SU-DHL-6 (cell line): Measurements from ENCODE around the gene ZRANB2.

ENCODE experiments used
- H2AFZ ChIP-seq: fragments of 200-600 bp; sonication (generic); 2 replicates; pipeline ENCODE4 v1.6.1; 2014; ENCODE audit warnings: low read depth, mild to moderate bottlenecking, moderate library complexity, mixed read lengths, antibody characterized with exemption, low read length; ENCODE audit not compliant: severe bottlenecking
- H3F3A ChIP-seq: fragments of 200-600 bp; shearing (Covaris generic); 2 replicates; pipeline ENCODE4 v1.6.0; 2016; ENCODE audit warnings: antibody characterized with exemption, mild to moderate bottlenecking; ENCODE audit not compliant: insufficient read depth
- H3K27ac ChIP-seq: fragments of 200-600 bp; sonication (generic); 2 replicates; pipeline ENCODE4 v1.5.1; 2016; ENCODE audit warnings: low read depth, mild to moderate bottlenecking, low read length, moderate library complexity, mixed read lengths
- H3K27me3 ChIP-seq: fragments of 200-600 bp; sonication (generic), shearing (Covaris generic); 2 replicates; pipeline ENCODE4 v1.6.0; 2014; ENCODE audit warnings: mild to moderate bottlenecking, low read length
- H3K36me3 ChIP-seq: fragments of 200-600 bp; sonication (generic); 2 replicates; pipeline ENCODE4 v1.6.1; 2014; ENCODE audit warnings: mild to moderate bottlenecking, low read length, mixed read lengths
- H3K4me2 ChIP-seq: fragments of 300-600, 200-600 bp; shearing (Covaris generic), sonication (generic); 2 replicates; pipeline ENCODE4 v1.6.0; 2014; ENCODE audit warnings: low read length, low read depth, mild to moderate bottlenecking; ENCODE audit not compliant: poor library complexity, severe bottlenecking
- H3K4me3 ChIP-seq: fragments of 200-600 bp; sonication (generic); 2 replicates; pipeline ENCODE4 v1.5.1; 2014; ENCODE audit warnings: antibody characterized with exemption, low read length, mild to moderate bottlenecking, mixed read lengths; ENCODE audit not compliant: insufficient read depth, poor library complexity, severe bottlenecking
- H3K79me2 ChIP-seq: fragments of 200-600 bp; sonication (generic); 2 replicates; pipeline ENCODE4 v1.6.1; 2014; ENCODE audit warnings: mild to moderate bottlenecking, low read length, moderate library complexity; ENCODE audit not compliant: insufficient read depth
- H3K9ac ChIP-seq: fragments of 200-600 bp; sonication (generic); 2 replicates; pipeline ENCODE4 v1.7.0; 2014; ENCODE audit warnings: mild to moderate bottlenecking, low read length
- H3K9me2 ChIP-seq: fragments of 200-600 bp; sonication (generic); replicated peaks from 2 replicates; pipeline ENCODE4 v1.6.1; 2014; ENCODE audit warnings: low read length; ENCODE audit not compliant: insufficient read depth
- H3K9me3 ChIP-seq: fragments of 200-600 bp; sonication (generic); 2 replicates; pipeline ENCODE4 v1.6.1; 2014; ENCODE audit warnings: low read length, mixed read lengths; ENCODE audit not compliant: insufficient read depth
- H4K20me1 ChIP-seq: fragments of 200-600 bp; sonication (generic); 2 replicates; pipeline ENCODE4 v1.6.1; 2014; ENCODE audit warnings: low read depth, mild to moderate bottlenecking, antibody characterized with exemption, low read length, moderate library complexity, mixed read lengths
- EZH2phosphoT487 ChIP-seq: fragments of 200-600 bp; sonication (generic), shearing (Covaris generic); conservative IDR thresholded peaks from 2 replicates; pipeline ENCODE4 v1.6.1; 2018; ENCODE audit warnings: mild to moderate bottlenecking, antibody characterized with exemption, low read length, moderate library complexity, mixed read lengths
- TF ChIP-seq, protein P1 (sequence below): fragments of 200-600 bp; sonication (generic); IDR thresholded peaks from one replicate; pipeline ENCODE4 v1.5.1; 2017; ENCODE audit warnings: antibody characterized with exemption, mild to moderate bottlenecking, low read length, moderate library complexity; ENCODE audit not compliant: insufficient read depth, poor library complexity, severe bottlenecking

ZRANB2 gene

DNA sequence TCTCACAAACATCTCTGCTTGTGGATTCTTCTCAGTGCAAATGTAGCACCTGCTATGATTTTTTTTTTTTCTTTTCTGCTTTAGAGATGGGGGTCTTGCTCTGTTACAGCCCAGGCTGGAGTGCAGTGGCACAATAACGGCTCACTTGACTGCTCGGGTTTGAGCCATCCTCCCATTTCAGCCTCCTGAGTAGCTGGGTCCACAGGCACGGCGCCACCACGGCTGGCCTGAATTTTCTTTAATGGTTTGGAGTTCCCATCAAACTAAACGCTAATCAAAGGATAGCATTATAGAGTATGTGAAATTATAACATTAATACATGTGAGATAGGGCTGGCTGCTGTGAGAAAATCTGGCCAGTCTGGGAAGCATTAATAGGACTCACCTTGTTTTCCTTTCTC, 26.0 kb downstream of the ZRANB2 start:
- Histone ChIP-seq H3K27ac (no peak overlapping the region), H3K9ac (no peak overlapping the region), H3K9me2 (no peaks in the 10 kb centered on the region), H3K27me3 (no peaks in the 10 kb centered on the region), H3K4me2 (no peak overlapping the region), H3K36me3 (peaks cover 11% of the 10 kb centered on the region; the same call in 1 of the 2 replicates), H3K79me2 (no peaks in the 10 kb centered on the region), H3F3A (peaks cover 33% of the 10 kb centered on the region; the same call in 1 of the 2 replicates), H2AFZ (no peak overlapping the region), H3K9me3 (no peaks in the 10 kb centered on the region), H4K20me1 (peaks cover 11% of the 10 kb centered on the region; the same call in 1 of the 2 replicates), H3K4me3 (no peak overlapping the region)
- TF ChIP-seq EZH2phosphoT487 = no peak
- TF ChIP-seq, protein P1, sequence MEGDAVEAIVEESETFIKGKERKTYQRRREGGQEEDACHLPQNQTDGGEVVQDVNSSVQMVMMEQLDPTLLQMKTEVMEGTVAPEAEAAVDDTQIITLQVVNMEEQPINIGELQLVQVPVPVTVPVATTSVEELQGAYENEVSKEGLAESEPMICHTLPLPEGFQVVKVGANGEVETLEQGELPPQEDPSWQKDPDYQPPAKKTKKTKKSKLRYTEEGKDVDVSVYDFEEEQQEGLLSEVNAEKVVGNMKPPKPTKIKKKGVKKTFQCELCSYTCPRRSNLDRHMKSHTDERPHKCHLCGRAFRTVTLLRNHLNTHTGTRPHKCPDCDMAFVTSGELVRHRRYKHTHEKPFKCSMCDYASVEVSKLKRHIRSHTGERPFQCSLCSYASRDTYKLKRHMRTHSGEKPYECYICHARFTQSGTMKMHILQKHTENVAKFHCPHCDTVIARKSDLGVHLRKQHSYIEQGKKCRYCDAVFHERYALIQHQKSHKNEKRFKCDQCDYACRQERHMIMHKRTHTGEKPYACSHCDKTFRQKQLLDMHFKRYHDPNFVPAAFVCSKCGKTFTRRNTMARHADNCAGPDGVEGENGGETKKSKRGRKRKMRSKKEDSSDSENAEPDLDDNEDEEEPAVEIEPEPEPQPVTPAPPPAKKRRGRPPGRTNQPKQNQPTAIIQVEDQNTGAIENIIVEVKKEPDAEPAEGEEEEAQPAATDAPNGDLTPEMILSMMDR = no peak

GRCh38 chr1:71054281-71054731, 26.5 kb downstream of the ZRANB2 start:
- H2AFZ ChIP-seq = no peak overlapping the region
- H3K9ac ChIP-seq = no peak overlapping the region
- no peaks in the 10 kb centered on the region for H3K9me2 ChIP-seq
- peaks cover 10% of the 10 kb centered on the region; the same call in 1 of the 2 replicates for H3K36me3 ChIP-seq
- no peaks in the 10 kb centered on the region for H3K9me3 ChIP-seq
- H3K4me3 ChIP-seq = no peak overlapping the region
- H3K79me2 ChIP-seq = no peaks in the 10 kb centered on the region
- TF ChIP-seq, protein P1 = no peak
- no peak for TF ChIP-seq EZH2phosphoT487
- H4K20me1 ChIP-seq = peaks cover 11% of the 10 kb centered on the region; the same call in 1 of the 2 replicates
- H3K4me2 ChIP-seq = no peak overlapping the region
- H3F3A ChIP-seq = peaks cover 33% of the 10 kb centered on the region; the same call in 1 of the 2 replicates
- no peak overlapping the region for H3K27ac ChIP-seq
- H3K27me3 ChIP-seq = no peaks in the 10 kb centered on the region

- Histone ChIP-seq H3K27ac (no peak overlapping the region), H4K20me1 (peaks cover 11% of the 10 kb centered on the region; the same call in 1 of the 2 replicates), H3K79me2 (no peaks in the 10 kb centered on the region), H2AFZ (no peak overlapping the region), H3K9ac (no peak overlapping the region), H3K36me3 (peaks cover 6% of the 10 kb centered on the region; the same call in 1 of the 2 replicates), H3K9me3 (no peaks in the 10 kb centered on the region), H3K9me2 (no peaks in the 10 kb centered on the region), H3K4me3 (no peak overlapping the region), H3K4me2 (no peak overlapping the region), H3F3A (peaks cover 33% of the 10 kb centered on the region; the same call in 1 of the 2 replicates), H3K27me3 (no peaks in the 10 kb centered on the region)
- TF ChIP-seq, protein P1 = no peak
- TF ChIP-seq EZH2phosphoT487 = no peak
These were observed 27.1 kb downstream of the ZRANB2 start for GRCh38 chr1:71053758-71054157.
